Measurements from ENCODE around the gene TSHR.

Gene TSHR

DNA sequence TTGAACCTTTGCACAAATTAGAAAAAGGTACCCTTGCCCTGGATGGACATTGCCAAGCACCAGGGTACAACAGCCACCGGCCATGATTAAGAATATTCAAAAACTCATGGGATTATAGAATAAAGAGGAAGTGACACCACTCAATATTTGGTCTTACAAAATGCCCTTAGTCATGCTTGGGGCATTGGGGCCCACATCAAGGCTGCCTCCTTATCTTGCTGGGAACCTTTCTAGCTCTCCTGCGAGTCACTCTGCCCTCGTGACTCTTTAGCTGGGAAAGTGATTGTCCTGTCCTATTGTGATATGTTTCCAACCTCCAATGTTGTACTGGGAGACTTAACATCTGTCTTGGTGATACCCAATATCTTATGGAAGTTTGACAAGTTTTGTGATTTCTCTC lies 207.5 kb downstream of the TSHR start:
- H3K4me3 ChIP-seq (ENCODE audit: low read depth, low read length), result no peak overlapping the region
- DNase-seq, result peak; percentile 9
- in situ Hi-C loops (cut with HindIII; ENCODE audit: low pct_ligation_motif_present, low sequenced_read_pairs), result no loop called here

DNA sequence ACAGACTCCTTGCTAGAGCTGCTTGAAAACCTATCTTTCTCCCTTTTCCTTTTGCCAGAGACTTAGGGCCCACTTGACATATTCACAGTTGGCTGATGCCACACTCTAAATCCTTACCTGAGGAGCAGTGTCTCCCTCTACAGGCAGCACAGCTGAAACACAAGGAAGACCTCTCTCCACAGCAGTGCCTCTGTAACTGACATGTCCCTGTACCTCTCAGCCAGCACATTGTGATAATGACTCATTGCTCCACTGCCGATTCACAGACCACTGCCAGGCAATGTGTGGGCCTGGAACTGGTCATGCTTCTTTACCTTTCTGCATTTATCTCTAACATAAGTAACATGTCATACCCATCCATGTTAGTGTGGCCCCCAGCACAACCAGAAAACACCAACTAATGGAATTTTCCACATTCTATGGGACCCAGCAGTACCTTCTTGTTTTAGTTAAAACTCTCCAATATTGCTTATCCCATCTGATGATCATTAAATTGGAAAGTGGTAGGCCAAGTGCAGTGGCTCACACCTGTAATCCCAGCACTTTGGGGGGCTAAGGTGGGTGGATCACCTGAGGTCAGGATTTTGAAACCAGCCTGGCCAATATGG lies 208.8 kb downstream of the TSHR start:
- Histone ChIP-seq H3K36me3 (replicated peaks) (no peaks in the 10 kb centered on the region), H3K27ac (no peak overlapping the region), H3K27me3 (replicated peaks) (no peaks in the 10 kb centered on the region), H3K4me3 (ENCODE audit: low read depth, low read length) (no peak overlapping the region)
- peak; percentile 81 for DNase-seq
- TF ChIP-seq, protein P1, sequence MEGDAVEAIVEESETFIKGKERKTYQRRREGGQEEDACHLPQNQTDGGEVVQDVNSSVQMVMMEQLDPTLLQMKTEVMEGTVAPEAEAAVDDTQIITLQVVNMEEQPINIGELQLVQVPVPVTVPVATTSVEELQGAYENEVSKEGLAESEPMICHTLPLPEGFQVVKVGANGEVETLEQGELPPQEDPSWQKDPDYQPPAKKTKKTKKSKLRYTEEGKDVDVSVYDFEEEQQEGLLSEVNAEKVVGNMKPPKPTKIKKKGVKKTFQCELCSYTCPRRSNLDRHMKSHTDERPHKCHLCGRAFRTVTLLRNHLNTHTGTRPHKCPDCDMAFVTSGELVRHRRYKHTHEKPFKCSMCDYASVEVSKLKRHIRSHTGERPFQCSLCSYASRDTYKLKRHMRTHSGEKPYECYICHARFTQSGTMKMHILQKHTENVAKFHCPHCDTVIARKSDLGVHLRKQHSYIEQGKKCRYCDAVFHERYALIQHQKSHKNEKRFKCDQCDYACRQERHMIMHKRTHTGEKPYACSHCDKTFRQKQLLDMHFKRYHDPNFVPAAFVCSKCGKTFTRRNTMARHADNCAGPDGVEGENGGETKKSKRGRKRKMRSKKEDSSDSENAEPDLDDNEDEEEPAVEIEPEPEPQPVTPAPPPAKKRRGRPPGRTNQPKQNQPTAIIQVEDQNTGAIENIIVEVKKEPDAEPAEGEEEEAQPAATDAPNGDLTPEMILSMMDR (IDR thresholded peaks at IDR 0.05; ENCODE audit: low read depth, low read length, missing control alignments), result peak; percentile 91
- in situ Hi-C loops (cut with HindIII; ENCODE audit: low pct_ligation_motif_present, low sequenced_read_pairs), result no loop called here

More for the DNA sequence above, 207.5 kb downstream of the TSHR start:
- TF ChIP-seq, protein P1 (IDR thresholded peaks at IDR 0.05; ENCODE audit: low read depth, low read length, missing control alignments), result no peak
- Histone ChIP-seq H3K27me3 (replicated peaks) (no peaks in the 10 kb centered on the region), H3K27ac (no peak overlapping the region), H3K36me3 (replicated peaks) (no peaks in the 10 kb centered on the region)

DNA sequence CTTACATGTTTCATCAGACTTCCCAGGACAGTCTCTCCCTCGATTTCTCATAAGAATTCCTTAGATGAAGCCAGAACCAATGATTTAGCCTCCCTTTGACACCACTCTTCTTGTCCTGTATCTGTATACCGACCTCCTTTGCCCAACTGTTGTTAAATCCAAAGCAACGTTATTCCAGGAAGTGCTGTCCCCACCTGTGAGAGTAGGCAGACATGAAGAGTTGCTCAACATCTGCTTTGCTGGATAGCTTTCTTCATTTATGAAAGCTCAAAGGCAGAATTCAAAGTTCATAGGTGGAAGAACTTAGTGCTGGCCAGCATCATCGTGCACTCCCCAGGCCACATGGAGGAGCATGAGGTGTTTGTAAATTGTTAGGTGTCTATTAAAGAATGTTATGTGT lies 209.8 kb downstream of the TSHR start:
- TF ChIP-seq, protein P1 (IDR thresholded peaks at IDR 0.05; ENCODE audit: low read depth, low read length, missing control alignments), result no peak
- H3K36me3 ChIP-seq (replicated peaks), result no peaks in the 10 kb centered on the region
- no peak for DNase-seq
- no peak overlapping the region for H3K27ac ChIP-seq
- no peak overlapping the region for H3K4me3 ChIP-seq (ENCODE audit: low read depth, low read length)
- H3K27me3 ChIP-seq (replicated peaks), result no peaks in the 10 kb centered on the region
- in situ Hi-C loops (cut with HindIII; ENCODE audit: low pct_ligation_motif_present, low sequenced_read_pairs), result no loop called here

DNA sequence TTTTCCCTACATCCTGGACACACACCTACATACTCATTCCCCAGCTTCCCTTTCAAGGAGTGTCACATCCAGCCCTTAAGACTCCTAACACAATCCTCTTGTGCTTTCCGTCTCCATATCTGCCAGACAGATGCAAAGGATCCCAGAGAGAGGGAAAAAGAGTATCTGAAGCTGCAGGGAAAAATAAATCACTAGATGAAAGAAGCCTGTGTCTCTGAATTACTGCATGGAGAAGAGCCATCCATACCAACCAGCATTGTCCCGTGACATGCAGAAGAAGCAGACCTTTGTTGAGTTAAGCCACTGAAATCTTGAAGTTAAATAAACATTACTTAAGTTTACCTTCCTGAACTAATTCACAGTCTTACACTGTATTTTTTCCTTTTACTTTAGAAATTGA lies 210.7 kb downstream of the TSHR start:
- in situ Hi-C loops (cut with HindIII; ENCODE audit: low pct_ligation_motif_present, low sequenced_read_pairs), result no loop called here
- no peak overlapping the region for H3K27ac ChIP-seq
- H3K36me3 ChIP-seq (replicated peaks), result no peaks in the 10 kb centered on the region
- TF ChIP-seq, protein P1 (IDR thresholded peaks at IDR 0.05; ENCODE audit: low read depth, low read length, missing control alignments), result no peak
- H3K4me3 ChIP-seq (ENCODE audit: low read depth, low read length), result no peak overlapping the region
- H3K27me3 ChIP-seq (replicated peaks), result no peaks in the 10 kb centered on the region
- no peak for DNase-seq

DNA sequence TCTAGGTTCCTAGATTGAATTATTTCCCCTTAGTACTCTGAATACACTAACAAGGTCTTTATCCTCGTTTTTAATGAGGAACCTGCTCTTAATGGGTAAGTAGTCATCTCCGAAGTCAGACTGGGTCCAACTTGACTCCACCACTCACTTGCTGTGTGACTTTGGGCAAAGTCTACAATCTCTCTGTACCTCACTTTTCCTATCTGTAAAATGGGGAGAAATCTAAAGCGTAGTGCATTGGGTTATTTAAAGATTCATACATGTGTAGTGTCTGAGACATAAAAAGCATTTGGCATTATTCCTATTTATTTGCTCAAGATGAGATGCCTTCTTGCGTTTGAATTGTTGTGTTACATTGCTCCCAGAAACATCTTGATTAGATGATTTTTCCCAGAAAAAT lies 213.8 kb downstream of the TSHR start:
- DNase-seq, result no peak
- TF ChIP-seq, protein P1 (IDR thresholded peaks at IDR 0.05; ENCODE audit: low read depth, low read length, missing control alignments), result no peak
- H3K36me3 ChIP-seq (replicated peaks), result no peaks in the 10 kb centered on the region
- no peaks in the 10 kb centered on the region for H3K27me3 ChIP-seq (replicated peaks)
- in situ Hi-C loops (cut with HindIII; ENCODE audit: low pct_ligation_motif_present, low sequenced_read_pairs), result no loop called here
- H3K27ac ChIP-seq, result no peak overlapping the region
- no peak overlapping the region for H3K4me3 ChIP-seq (ENCODE audit: low read depth, low read length)

DNA sequence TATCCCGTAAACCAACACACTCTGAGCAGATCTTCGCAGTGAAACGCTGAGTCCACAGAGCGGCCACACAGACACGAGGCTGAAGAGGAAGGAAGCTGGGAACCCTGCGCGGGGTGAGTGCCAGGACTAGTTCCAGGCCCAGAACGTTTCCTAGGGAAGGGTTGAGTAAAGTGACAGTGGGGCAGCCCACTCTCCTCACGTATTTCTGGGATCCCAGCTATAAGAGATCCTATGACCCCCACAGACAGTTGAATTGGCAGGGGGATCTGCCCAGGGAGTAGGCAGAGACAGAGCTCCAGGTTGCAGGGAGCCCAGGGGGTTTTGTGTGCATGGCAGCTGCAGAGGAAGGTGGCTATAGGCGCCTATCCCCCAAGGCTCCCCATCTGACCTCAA lies 214.3 kb downstream of the TSHR start:
- Histone ChIP-seq H3K27ac (peak overlapping the region; percentile 87), H3K36me3 (replicated peaks) (no peaks in the 10 kb centered on the region), H3K4me3 (ENCODE audit: low read depth, low read length) (peak overlapping the region; percentile 77), H3K27me3 (replicated peaks) (no peaks in the 10 kb centered on the region)
- in situ Hi-C loops (cut with HindIII; ENCODE audit: low pct_ligation_motif_present, low sequenced_read_pairs), result no loop called here
- TF ChIP-seq, protein P1 (IDR thresholded peaks at IDR 0.05; ENCODE audit: low read depth, low read length, missing control alignments), result no peak
- no peak for DNase-seq

Data from brain microvascular endothelial cell (primary cell).